Stimulated activated CD8-positive, alpha-beta memory T cell treated with anti-CD3 and anti-CD28 coated beads, Interleukin-15, amount 100 ng/mL, for 48 hours (primary cell): ENCODE data around the gene RNASEH2B.

Experiments used
- DNase-seq, 2 donors: peaks; one replicate each; pipeline ENCODE4 v3.0.0-alpha.2; 2020; ENCODE audit warnings: low read depth in 2 of 2

RNASEH2B gene

GRCh38 chr13:50909605-50910484, at the start of gene RNASEH2B:
TSS of gene RNASEH2B (plus strand) at chr13:50909791. CDS start at chr13:50910077, 286 bp downstream.
- peak; percentile 58 to 63 for DNase-seq

- no peak for DNase-seq
These were observed 45.1 kb upstream of the RNASEH2B start for GRCh38 chr13:50864492-50864891.

DNA sequence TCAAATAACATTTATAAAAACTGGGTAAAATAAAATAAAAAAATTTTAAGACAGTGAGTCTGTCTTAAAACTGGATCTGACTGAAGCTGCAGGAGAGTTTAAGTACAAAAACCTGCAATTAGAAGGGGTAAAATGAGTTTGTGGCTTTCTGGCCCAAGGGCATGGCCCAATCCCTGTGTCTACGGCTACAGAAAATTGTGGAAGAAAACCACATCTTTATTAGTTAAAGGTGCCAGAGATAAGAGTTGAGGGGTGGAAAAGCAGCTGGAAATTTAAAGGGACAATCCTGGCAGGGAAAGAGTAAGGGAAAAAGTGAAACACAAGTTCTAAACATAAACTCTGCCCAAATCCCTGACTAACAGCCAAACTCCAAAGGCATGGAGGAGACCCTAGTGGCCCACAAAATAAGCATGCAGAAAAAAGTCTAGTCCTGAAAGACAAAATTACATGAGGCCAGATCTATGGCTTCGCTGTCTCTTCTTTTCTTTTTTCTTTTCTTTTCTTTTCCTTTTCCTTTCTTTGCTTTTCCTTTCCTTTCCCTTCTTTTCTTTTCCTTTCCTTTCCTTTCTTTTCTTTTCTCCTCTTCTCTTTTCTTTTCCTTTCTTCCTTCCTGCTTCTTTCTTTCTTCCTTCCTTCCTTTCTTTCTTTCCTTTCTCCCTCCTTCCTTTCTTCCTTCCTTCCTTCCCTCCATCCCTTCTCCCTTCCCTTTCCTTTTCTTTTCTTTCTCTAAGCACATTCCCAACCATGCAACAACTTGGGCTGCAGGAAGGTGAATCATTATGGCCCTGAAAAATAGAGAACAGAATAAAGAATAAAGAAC, 42.6 kb upstream of the RNASEH2B start:
- no peak for DNase-seq

DNA sequence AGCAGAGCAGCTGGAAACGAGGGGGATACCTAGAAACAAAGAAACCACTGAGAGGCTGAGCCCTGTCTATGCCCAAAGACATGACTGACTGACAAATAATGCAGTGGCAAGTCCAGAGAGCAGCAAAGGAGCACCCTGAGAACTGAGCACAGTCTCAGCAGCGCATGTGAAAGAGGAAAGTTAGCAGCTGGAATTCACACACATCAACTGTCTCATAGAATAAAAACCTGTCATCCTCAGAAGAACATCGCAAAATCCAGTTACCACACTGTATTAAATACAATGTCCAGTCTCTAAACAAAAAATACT, 42.0 kb upstream of the RNASEH2B start:
- DNase-seq, result no peak

GRCh38 chr13:50871405-50871804, 38.2 kb upstream of the RNASEH2B start:
- no peak for DNase-seq

DNA sequence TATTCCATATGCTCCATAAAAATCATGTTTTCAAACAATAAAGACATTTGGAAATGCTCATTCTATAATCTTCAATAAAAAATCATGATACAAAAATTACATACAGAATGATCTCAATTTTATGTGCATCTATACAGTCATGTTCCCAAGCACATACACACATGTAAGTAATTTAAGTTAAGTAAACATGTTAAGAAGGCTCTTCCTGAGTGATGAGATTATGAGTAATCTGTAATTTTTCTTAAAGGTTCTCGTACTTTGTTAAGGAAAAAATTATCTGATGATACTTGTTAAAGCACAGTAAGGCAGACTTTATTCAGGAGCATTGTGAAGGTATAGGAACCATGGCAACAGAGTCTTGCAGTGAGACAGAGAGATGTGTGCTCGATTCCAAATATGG, 36.1 kb upstream of the RNASEH2B start:
- no peak for DNase-seq

- no peak for DNase-seq
These were observed 35.6 kb upstream of the RNASEH2B start for GRCh38 chr13:50873991-50874390.

GRCh38 chr13:50882816-50883435, 26.7 kb upstream of the RNASEH2B start:
- no peak for DNase-seq

GRCh38 chr13:50883728-50884127, 25.9 kb upstream of the RNASEH2B start:
- DNase-seq, result no peak

DNA sequence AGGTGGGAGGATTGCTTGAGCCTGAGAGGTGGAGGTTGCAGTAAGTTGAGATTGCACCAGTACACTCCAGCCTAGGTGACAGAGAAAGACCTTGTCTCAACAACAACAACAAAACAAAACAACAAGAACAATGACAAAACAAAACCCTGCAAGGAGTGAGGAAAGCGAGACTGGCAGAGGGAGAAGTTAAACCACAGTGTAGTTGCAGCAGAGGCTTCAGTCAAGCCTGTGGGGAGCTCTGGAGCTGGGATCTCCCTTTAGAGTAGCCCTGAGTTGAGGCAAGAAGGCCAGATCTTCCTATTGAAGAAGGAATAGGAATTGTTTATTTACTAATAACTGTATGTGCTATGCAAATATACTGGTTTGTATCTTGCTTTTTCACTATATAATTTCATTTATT, 25.3 kb upstream of the RNASEH2B start:
- DNase-seq, result no peak

DNA sequence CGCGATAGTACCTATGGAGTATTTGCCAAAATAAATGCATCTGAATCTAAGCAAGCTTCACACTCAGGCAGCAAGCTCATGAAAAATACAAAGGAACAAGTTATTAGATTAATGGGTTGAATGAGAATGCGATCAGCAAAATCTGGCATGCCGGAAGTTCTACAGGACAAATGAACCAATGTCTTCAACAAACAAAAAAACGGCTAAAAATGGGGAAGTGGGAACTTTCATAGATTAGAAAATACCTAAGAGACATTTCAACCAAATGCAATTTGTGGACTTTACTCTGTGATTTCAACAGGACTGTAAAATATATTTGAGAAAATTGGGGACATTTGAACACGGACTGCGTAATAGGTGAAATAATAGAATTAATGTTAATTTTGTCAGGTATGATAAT, 22.4 kb upstream of the RNASEH2B start:
- no peak for DNase-seq

- no peak for DNase-seq
These were observed 21.2 kb upstream of the RNASEH2B start for GRCh38 chr13:50888362-50888761.

- no peak for DNase-seq
These were observed 20.3 kb upstream of the RNASEH2B start for GRCh38 chr13:50889317-50889716.

DNA sequence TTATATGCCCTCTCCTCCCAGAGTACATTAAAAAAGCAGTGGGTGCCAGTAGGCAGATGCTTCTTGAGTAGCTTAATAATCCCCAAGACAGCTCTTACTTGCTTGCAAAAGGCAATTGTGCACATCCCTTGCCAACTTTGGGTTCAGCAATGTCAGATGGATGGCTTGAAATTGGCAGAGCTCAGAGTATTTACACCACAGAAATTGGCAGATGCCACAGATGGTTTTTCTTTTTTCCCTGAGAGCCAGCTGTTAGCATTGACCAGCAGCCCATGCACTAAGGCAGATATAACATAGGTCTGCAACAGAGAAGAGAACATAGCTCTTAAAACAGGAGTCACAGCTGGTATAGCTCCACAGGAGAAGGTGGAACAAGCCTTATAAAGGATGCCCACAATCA, 18.4 kb upstream of the RNASEH2B start:
- DNase-seq, result no peak

GRCh38 chr13:50892210-50892944, 17.2 kb upstream of the RNASEH2B start:
- no peak for DNase-seq

GRCh38 chr13:50893211-50893852, 16.3 kb upstream of the RNASEH2B start:
- no peak for DNase-seq

- no peak for DNase-seq
These were observed 15.6 kb upstream of the RNASEH2B start for GRCh38 chr13:50894012-50894411.

- DNase-seq, result no peak
These were observed 15.1 kb upstream of the RNASEH2B start for GRCh38 chr13:50894504-50894903.

GRCh38 chr13:50898338-50898737, 11.3 kb upstream of the RNASEH2B start:
- DNase-seq, result no peak

DNA sequence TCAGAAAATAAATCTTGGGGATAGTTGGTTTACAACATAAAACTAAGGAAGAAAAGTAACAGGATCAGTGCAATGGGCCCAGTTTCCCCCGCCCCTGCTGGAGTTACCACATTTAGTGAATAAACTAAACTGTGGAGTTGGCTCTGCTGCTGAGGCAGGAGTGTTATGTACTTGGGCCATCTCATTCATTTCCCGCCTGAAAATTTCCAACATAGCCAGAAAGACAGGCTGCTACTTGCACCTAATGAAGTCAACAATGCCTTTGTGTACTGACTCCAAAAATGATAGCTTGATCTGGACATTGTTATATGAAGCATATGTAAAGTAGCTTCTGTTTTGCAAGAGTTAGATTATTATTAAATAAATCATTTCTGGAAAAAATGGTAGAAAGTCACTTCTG, 7.9 kb upstream of the RNASEH2B start:
- DNase-seq, result no peak

DNA sequence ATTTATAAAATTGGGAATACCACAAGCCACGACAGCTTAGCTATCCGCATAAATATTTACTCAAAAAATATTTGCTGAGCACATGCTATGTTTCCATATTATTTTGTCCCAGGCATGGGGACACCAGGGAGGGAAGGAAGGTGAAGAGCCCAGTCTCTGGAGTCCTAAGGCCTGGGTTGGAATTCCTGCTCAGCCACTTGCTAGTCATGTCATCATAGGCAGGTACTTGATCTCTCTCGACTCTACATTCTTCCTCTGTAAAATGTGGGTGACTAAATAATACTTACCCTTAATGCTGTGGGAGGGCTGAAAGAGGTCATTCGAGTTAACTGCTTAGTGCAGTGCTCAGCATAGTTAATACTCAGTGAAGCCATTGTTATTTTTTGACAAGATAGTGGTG, 4.3 kb upstream of the RNASEH2B start:
- no peak for DNase-seq
